ENCODE results near the gene MYO18A.

GRCh38 chr17:29135464-29135863 is 44.7 kb downstream of the MYO18A start:
- TF ChIP-seq CTCF (IDR thresholded peaks at IDR 0.05): no peak
- no peak for TF ChIP-seq POLR2A (IDR thresholded peaks at IDR 0.05)
